Effector memory CD4-positive, alpha-beta T cell (primary cell): ENCODE data around the gene GRK7.
"Not testable (repeated sequence)": the region's sequence is repeated elsewhere in the genome, so short reads cannot be mapped to it uniquely, and the experiment has no call there.

ENCODE experiments used
- DNase-seq, 3 donors: peaks; one replicate each; pipeline ENCODE4 v3.0.0-alpha.2; 2020
- H3K27ac ChIP-seq: 2 replicates; pipeline ENCODE4 v1.7.0; 2013; ENCODE audit warnings: mild to moderate bottlenecking, low read length, moderate library complexity; ENCODE audit not compliant: insufficient read depth, poor library complexity, severe bottlenecking
- H3K27me3 ChIP-seq: replicated peaks from 2 replicates; pipeline ENCODE4 v1.7.0; 2013; ENCODE audit warnings: mild to moderate bottlenecking, low read length; ENCODE audit not compliant: insufficient read depth, control insufficient read depth, poor library complexity, severe bottlenecking
- H3K36me3 ChIP-seq: 2 replicates; pipeline ENCODE4 v1.7.0; 2013; ENCODE audit warnings: mild to moderate bottlenecking, low read length, moderate library complexity; ENCODE audit not compliant: control insufficient read depth, insufficient read depth
- H3K4me1 ChIP-seq: 2 replicates; pipeline ENCODE4 v1.7.0; 2013; ENCODE audit warnings: low read length, mild to moderate bottlenecking; ENCODE audit not compliant: control insufficient read depth, insufficient read depth, poor library complexity, severe bottlenecking
- H3K4me3 ChIP-seq: 2 replicates; pipeline ENCODE4 v1.7.0; 2013; ENCODE audit warnings: low read length, low read depth, mild to moderate bottlenecking; ENCODE audit not compliant: insufficient read depth, poor library complexity, severe bottlenecking
- H3K9me3 ChIP-seq: 2 replicates; pipeline ENCODE4 v1.7.0; 2013; ENCODE audit warnings: mild to moderate bottlenecking, low read length, moderate library complexity; ENCODE audit not compliant: control insufficient read depth

GRK7 gene

GRCh38 chr3:141802316-141803077 lies 39.3 kb downstream of the GRK7 start:
- no peak for DNase-seq
- no peaks in the 10 kb centered on the region for H3K27me3 ChIP-seq
- no peaks in the 10 kb centered on the region for H3K36me3 ChIP-seq
- H3K4me3 ChIP-seq = no peak overlapping the region
- H3K27ac ChIP-seq = no peak overlapping the region
- no peaks in the 10 kb centered on the region for H3K9me3 ChIP-seq
- peaks cover 14% of the 10 kb centered on the region for H3K4me1 ChIP-seq

- H3K36me3 ChIP-seq, H3K27me3 ChIP-seq, H3K9me3 ChIP-seq, H3K4me3 ChIP-seq, H3K27ac ChIP-seq, H3K4me1 ChIP-seq, DNase-seq: not testable (repeated sequence)
Observed at GRCh38 chr3:141803538-141803937, 40.3 kb downstream of the GRK7 start.

GRCh38 chr3:141804447-141804777 lies 41.2 kb downstream of the GRK7 start:
- Histone ChIP-seq H3K27me3 (no peaks in the 10 kb centered on the region), H3K9me3 (no peaks in the 10 kb centered on the region), H3K4me3 (no peak overlapping the region), H3K27ac (no peak overlapping the region), H3K36me3 (no peaks in the 10 kb centered on the region), H3K4me1 (no peaks in the 10 kb centered on the region)
- DNase-seq = no peak

- Histone ChIP-seq H3K4me3 (no peak overlapping the region), H3K27me3 (no peaks in the 10 kb centered on the region), H3K4me1 (no peaks in the 10 kb centered on the region), H3K36me3 (no peaks in the 10 kb centered on the region), H3K27ac (no peak overlapping the region), H3K9me3 (no peaks in the 10 kb centered on the region)
- no peak for DNase-seq
Observed at GRCh38 chr3:141804778-141805639, 41.8 kb downstream of the GRK7 start.

GRCh38 chr3:141807277-141808033 lies 44.2 kb downstream of the GRK7 start:
- no peaks in the 10 kb centered on the region for H3K4me1 ChIP-seq
- H3K9me3 ChIP-seq = no peaks in the 10 kb centered on the region
- no peaks in the 10 kb centered on the region for H3K27me3 ChIP-seq
- H3K4me3 ChIP-seq = no peak overlapping the region
- DNase-seq = no peak
- no peaks in the 10 kb centered on the region for H3K36me3 ChIP-seq
- no peak overlapping the region for H3K27ac ChIP-seq

GRCh38 chr3:141808586-141808985 lies 45.4 kb downstream of the GRK7 start:
- Histone ChIP-seq H3K36me3 (no peaks in the 10 kb centered on the region), H3K9me3 (no peaks in the 10 kb centered on the region), H3K4me3 (no peak overlapping the region), H3K4me1 (no peaks in the 10 kb centered on the region), H3K27ac (no peak overlapping the region), H3K27me3 (no peaks in the 10 kb centered on the region)
- DNase-seq = no peak

- DNase-seq = no peak
- H3K4me3 ChIP-seq = no peak overlapping the region
- no peaks in the 10 kb centered on the region for H3K4me1 ChIP-seq
- H3K27me3 ChIP-seq = no peaks in the 10 kb centered on the region
- no peaks in the 10 kb centered on the region for H3K36me3 ChIP-seq
- H3K9me3 ChIP-seq = no peaks in the 10 kb centered on the region
- H3K27ac ChIP-seq = no peak overlapping the region
Observed at GRCh38 chr3:141810161-141810560, 47.0 kb downstream of the GRK7 start.

GRCh38 chr3:141811348-141811747 lies 48.1 kb downstream of the GRK7 start:
- Histone ChIP-seq H3K4me1 (no peaks in the 10 kb centered on the region), H3K27ac (no peak overlapping the region), H3K27me3 (no peaks in the 10 kb centered on the region), H3K9me3 (no peaks in the 10 kb centered on the region), H3K36me3 (no peaks in the 10 kb centered on the region), H3K4me3 (no peak overlapping the region)
- DNase-seq = no peak

GRCh38 chr3:141812084-141812483 lies 48.9 kb downstream of the GRK7 start:
- H3K27me3 ChIP-seq = no peaks in the 10 kb centered on the region
- H3K9me3 ChIP-seq = no peaks in the 10 kb centered on the region
- no peaks in the 10 kb centered on the region for H3K4me1 ChIP-seq
- H3K36me3 ChIP-seq = no peaks in the 10 kb centered on the region
- H3K27ac ChIP-seq = no peak overlapping the region
- H3K4me3 ChIP-seq = no peak overlapping the region
- no peak for DNase-seq

GRCh38 chr3:141812586-141812985 lies 49.4 kb downstream of the GRK7 start:
- Histone ChIP-seq H3K27ac (no peak overlapping the region), H3K36me3 (no peaks in the 10 kb centered on the region), H3K4me1 (no peaks in the 10 kb centered on the region), H3K27me3 (no peaks in the 10 kb centered on the region), H3K9me3 (no peaks in the 10 kb centered on the region), H3K4me3 (no peak overlapping the region)
- no peak for DNase-seq
